T-helper 2 cell treated with Interferon-gamma antibody and Interleukin-4, amounts not matched to agents 5 μg/mL and 100 μg/mL, for 36 hours (primary cell): ENCODE measurements around the gene IDH2.
"Not testable (repeated sequence)": the region's sequence is repeated elsewhere in the genome, so short reads cannot be mapped to it uniquely, and the experiment has no call there.

Experiments used
- DNase-seq: peaks from one replicate; pipeline ENCODE4 v3.0.0; 2021; ENCODE audit warnings: low spot score
- H3K27ac Mint-ChIP-seq: one replicate; pipeline ENCODE4 v1.8.0; 2021; ENCODE audit warnings: mild to moderate bottlenecking, mixed read lengths
- H3K27me3 Mint-ChIP-seq: one replicate; pipeline ENCODE4 v1.8.0; 2021; ENCODE audit warnings: low read depth, mixed read lengths
- H3K36me3 Mint-ChIP-seq: one replicate; pipeline ENCODE4 v1.8.0; 2021; ENCODE audit warnings: low read depth, mixed read lengths
- H3K4me1 Mint-ChIP-seq: one replicate; pipeline ENCODE4 v1.8.0; 2021; ENCODE audit warnings: low read depth, mixed read lengths
- H3K4me3 Mint-ChIP-seq: one replicate; pipeline ENCODE4 v1.8.0; 2022; ENCODE audit warnings: mild to moderate bottlenecking, moderate library complexity, mixed read lengths
- H3K9me3 Mint-ChIP-seq: one replicate; pipeline ENCODE4 v1.8.0; 2021; ENCODE audit warnings: mixed read lengths

The IDH2 gene

GRCh38 chr15:90101969-90102890 is at the start of gene IDH2:
Gene IDH2 (minus strand): TSS chr15:90102468. CDS start chr15:90102390, 78 bp downstream.
- DNase-seq = peak; percentile 80
- Mint-ChIP-seq H3K27me3 (peaks cover 6% of the 10 kb centered on the region), H3K4me1 (peaks cover 43% of the 10 kb centered on the region), H3K36me3 (peaks cover 19% of the 10 kb centered on the region), H3K27ac (peak within 1 kb of the TSS; percentile 95), H3K4me3 (peak within 1 kb of the TSS; percentile 84), H3K9me3 (no peaks in the 10 kb centered on the region)

- H3K4me3 Mint-ChIP-seq, H3K27me3 Mint-ChIP-seq, DNase-seq, H3K27ac Mint-ChIP-seq, H3K36me3 Mint-ChIP-seq, H3K9me3 Mint-ChIP-seq: not testable (repeated sequence)
- peaks cover 11% of the 10 kb centered on the region for H3K4me1 Mint-ChIP-seq
These were observed 48.3 kb upstream of the IDH2 start for GRCh38 chr15:90150551-90150950.

GRCh38 chr15:90149609-90150340 is 47.5 kb upstream of the IDH2 start:
- H3K27ac Mint-ChIP-seq = no peak overlapping the region
- H3K4me1 Mint-ChIP-seq = peaks cover 13% of the 10 kb centered on the region
- DNase-seq = no peak
- no peaks in the 10 kb centered on the region for H3K9me3 Mint-ChIP-seq
- H3K36me3 Mint-ChIP-seq = no peaks in the 10 kb centered on the region
- no peak overlapping the region for H3K4me3 Mint-ChIP-seq
- no peaks in the 10 kb centered on the region for H3K27me3 Mint-ChIP-seq

- DNase-seq, H3K4me3 Mint-ChIP-seq, H3K9me3 Mint-ChIP-seq, H3K27me3 Mint-ChIP-seq, H3K27ac Mint-ChIP-seq, H3K36me3 Mint-ChIP-seq: not testable (repeated sequence)
- H3K4me1 Mint-ChIP-seq = peaks cover 28% of the 10 kb centered on the region
These were observed 44.0 kb upstream of the IDH2 start for GRCh38 chr15:90146198-90146761.

GRCh38 chr15:90145761-90146160 is 43.5 kb upstream of the IDH2 start:
- H3K4me1 Mint-ChIP-seq = peaks cover 29% of the 10 kb centered on the region
- no peak overlapping the region for H3K27ac Mint-ChIP-seq
- H3K4me3 Mint-ChIP-seq = no peak overlapping the region
- no peaks in the 10 kb centered on the region for H3K27me3 Mint-ChIP-seq
- H3K36me3 Mint-ChIP-seq = no peaks in the 10 kb centered on the region
- no peaks in the 10 kb centered on the region for H3K9me3 Mint-ChIP-seq
- DNase-seq = no peak

- Mint-ChIP-seq H3K9me3 (no peaks in the 10 kb centered on the region), H3K27me3 (no peaks in the 10 kb centered on the region), H3K4me1 (peaks cover 29% of the 10 kb centered on the region), H3K27ac (no peak overlapping the region), H3K4me3 (no peak overlapping the region), H3K36me3 (no peaks in the 10 kb centered on the region)
- DNase-seq = no peak
These were observed 43.0 kb upstream of the IDH2 start for GRCh38 chr15:90145259-90145658.

GRCh38 chr15:90143166-90143655 is 40.9 kb upstream of the IDH2 start:
- peaks cover 8% of the 10 kb centered on the region for H3K36me3 Mint-ChIP-seq
- peak overlapping the region; percentile 91 for H3K27ac Mint-ChIP-seq
- H3K27me3 Mint-ChIP-seq = no peaks in the 10 kb centered on the region
- H3K9me3 Mint-ChIP-seq = peaks cover 7% of the 10 kb centered on the region
- H3K4me3 Mint-ChIP-seq = peak overlapping the region; percentile 27
- DNase-seq = peak; percentile 74
- peaks cover 27% of the 10 kb centered on the region for H3K4me1 Mint-ChIP-seq

- H3K4me3 Mint-ChIP-seq = peak overlapping the region; percentile 27
- H3K27me3 Mint-ChIP-seq = no peaks in the 10 kb centered on the region
- H3K27ac Mint-ChIP-seq = peak overlapping the region; percentile 91
These were observed 40.2 kb upstream of the IDH2 start for GRCh38 chr15:90142216-90143165.

GRCh38 chr15:90141646-90142045 is 39.4 kb upstream of the IDH2 start:
- Mint-ChIP-seq H3K4me1 (peaks cover 27% of the 10 kb centered on the region), H3K27me3 (no peaks in the 10 kb centered on the region), H3K27ac (no peak overlapping the region), H3K36me3 (peaks cover 8% of the 10 kb centered on the region), H3K4me3 (no peak overlapping the region), H3K9me3 (peaks cover 7% of the 10 kb centered on the region)
- DNase-seq = no peak

More at GRCh38 chr15:90142216-90143165, 40.2 kb upstream of the IDH2 start:
- Mint-ChIP-seq H3K4me1 (peaks cover 27% of the 10 kb centered on the region), H3K9me3 (peaks cover 7% of the 10 kb centered on the region), H3K36me3 (peaks cover 8% of the 10 kb centered on the region)
- peak; percentile 70 for DNase-seq

GRCh38 chr15:90139549-90139948 is 37.3 kb upstream of the IDH2 start:
- H3K27me3 Mint-ChIP-seq, H3K9me3 Mint-ChIP-seq, H3K36me3 Mint-ChIP-seq: not testable (repeated sequence)
- peak overlapping the region; percentile 27 for H3K4me3 Mint-ChIP-seq
- DNase-seq = peak; percentile 44
- peak overlapping the region; percentile 49 for H3K27ac Mint-ChIP-seq
- H3K4me1 Mint-ChIP-seq = peaks cover 25% of the 10 kb centered on the region

- no peak for DNase-seq
- H3K27me3 Mint-ChIP-seq = peaks cover 11% of the 10 kb centered on the region
- H3K27ac Mint-ChIP-seq = no peak overlapping the region
- peaks cover 7% of the 10 kb centered on the region for H3K9me3 Mint-ChIP-seq
- H3K4me1 Mint-ChIP-seq = peaks cover 23% of the 10 kb centered on the region
- no peak overlapping the region for H3K4me3 Mint-ChIP-seq
- peaks cover 8% of the 10 kb centered on the region for H3K36me3 Mint-ChIP-seq
These were observed 36.0 kb upstream of the IDH2 start for GRCh38 chr15:90138071-90138833.

- no peak overlapping the region for H3K27ac Mint-ChIP-seq
- no peaks in the 10 kb centered on the region for H3K36me3 Mint-ChIP-seq
- H3K9me3 Mint-ChIP-seq = no peaks in the 10 kb centered on the region
- peaks cover 11% of the 10 kb centered on the region for H3K27me3 Mint-ChIP-seq
- H3K4me1 Mint-ChIP-seq = peaks cover 5% of the 10 kb centered on the region
- no peak for DNase-seq
- no peak overlapping the region for H3K4me3 Mint-ChIP-seq
These were observed 30.2 kb upstream of the IDH2 start for GRCh38 chr15:90132437-90132836.
